Measurements from ENCODE around the gene GNB1L. TPM values are rescaled to one million over a fixed set of nuclear protein-coding genes. Genes with fewer than 3 reads are reported as not detected.
A peak's percentile ranks its signal among the peaks of the same experiment; 100 is the strongest.

Gene GNB1L
- total RNA-seq, 1 donor from 2014 or later: 7.8 TPM

- no peaks in the 10 kb centered on the region for H3K9me3 ChIP-seq
- no peak overlapping the region for H3K4me3 ChIP-seq
- H3K27ac ChIP-seq: no peak overlapping the region
- H3K4me1 ChIP-seq: peaks cover 62% of the 10 kb centered on the region
- peaks cover 11% of the 10 kb centered on the region for H3K36me3 ChIP-seq
- ATAC-seq (no peak), DNase-seq (no peak)
- no peaks in the 10 kb centered on the region for H3K27me3 ChIP-seq
- TF ChIP-seq CTCF (IDR thresholded peaks at IDR 0.05): no peak
- intact Hi-C loops (cut with DNase I): no loop called here
Observed at GRCh38 chr22:19846620-19847344, 7.9 kb downstream of the GNB1L start.

GRCh38 chr22:19845054-19845722, 9.5 kb downstream of the GNB1L start:
- H3K36me3 ChIP-seq: no peaks in the 10 kb centered on the region
- H3K27me3 ChIP-seq: no peaks in the 10 kb centered on the region
- H3K9me3 ChIP-seq: no peaks in the 10 kb centered on the region
- intact Hi-C loops (cut with DNase I): no loop called here
- no peak for ATAC-seq
- H3K4me3 ChIP-seq: no peak overlapping the region
- H3K4me1 ChIP-seq: peaks cover 49% of the 10 kb centered on the region
- peak overlapping the region; percentile 76 for H3K27ac ChIP-seq
- TF ChIP-seq CTCF (IDR thresholded peaks at IDR 0.05): no peak
- no peak for DNase-seq

GRCh38 chr22:19844377-19845053, 10.2 kb downstream of the GNB1L start:
- TF ChIP-seq CTCF (IDR thresholded peaks at IDR 0.05): no peak
- Histone ChIP-seq H3K9me3 (no peaks in the 10 kb centered on the region), H3K4me3 (no peak overlapping the region), H3K4me1 (peaks cover 47% of the 10 kb centered on the region), H3K27ac (peak overlapping the region; percentile 76), H3K27me3 (no peaks in the 10 kb centered on the region), H3K36me3 (no peaks in the 10 kb centered on the region)
- intact Hi-C loops (cut with DNase I): no loop called here
- ATAC-seq (peak; percentile 83), DNase-seq (peak; percentile 82)

- Histone ChIP-seq H3K4me1 (peaks cover 41% of the 10 kb centered on the region), H3K27ac (peak overlapping the region; percentile 76), H3K36me3 (no peaks in the 10 kb centered on the region), H3K9me3 (no peaks in the 10 kb centered on the region), H3K27me3 (no peaks in the 10 kb centered on the region), H3K4me3 (no peak overlapping the region)
- no peak for TF ChIP-seq CTCF (IDR thresholded peaks at IDR 0.05)
- ATAC-seq (peak; percentile 2), DNase-seq (no peak)
- intact Hi-C loops (cut with DNase I): no loop called here
Observed at GRCh38 chr22:19843857-19844376, 10.8 kb downstream of the GNB1L start.

GRCh38 chr22:19843107-19843856, 11.4 kb downstream of the GNB1L start:
- Histone ChIP-seq H3K27ac (peak overlapping the region; percentile 76), H3K4me1 (peaks cover 35% of the 10 kb centered on the region), H3K4me3 (no peak overlapping the region), H3K36me3 (no peaks in the 10 kb centered on the region), H3K27me3 (no peaks in the 10 kb centered on the region), H3K9me3 (no peaks in the 10 kb centered on the region)
- no peak for TF ChIP-seq CTCF (IDR thresholded peaks at IDR 0.05)
- intact Hi-C loops (cut with DNase I): no loop called here
- no peak for DNase-seq
- peak; percentile 3 for ATAC-seq

All from upper lobe of right lung (tissue), 1 donor.